DOHH2 (cell line): ENCODE results near the gene NKX1-2.

Experiments
- CTCF ChIP-seq: fragments of 200-600 bp; sonication (generic); IDR thresholded peaks from one replicate; pipeline ENCODE4 v1.5.1; 2014; ENCODE audit warnings: antibody characterized with exemption, mild to moderate bottlenecking, low read depth, low read length; ENCODE audit not compliant: poor library complexity, severe bottlenecking
- EZH2phosphoT487 ChIP-seq: fragments of 200-600 bp; sonication (generic); IDR thresholded peaks from 2 replicates; pipeline ENCODE4 v1.6.1; 2017; ENCODE audit warnings: borderline replicate concordance, mild to moderate bottlenecking, antibody characterized with exemption, low read length, moderate library complexity, mixed read lengths

GRCh38 chr10:124416733-124417132 lies 33.1 kb downstream of the NKX1-2 start:
- TF ChIP-seq CTCF (no peak), EZH2phosphoT487 (no peak)
